Heart right ventricle (tissue), 16 donors: ENCODE data around the gene RARB. TPM values are rescaled to one million over a fixed set of nuclear protein-coding genes. Genes with fewer than 3 reads are reported as not detected.

Source experiments
- ATAC-seq, 8 donors: fragments of 200-7000 bp; cut with Tn5 transposase; one replicate each; pipeline ENCODE4 v1.9.1; 2020; ENCODE audit warnings: mild to moderate bottlenecking in 8 of 8, moderate library complexity in 8 of 8, moderate number of reproducible peaks in 1 of 8
- DNase-seq, 2 donors: peaks; one replicate each; pipeline ENCODE4 v3.0.0-alpha.2; 2020
- H3K27ac ChIP-seq, 10 donors: fragments of 200-600 bp; sonication (generic) in 2 of 10; one replicate each; pipeline versions ENCODE4 v1.5.0 to v1.8.0; 2020 to 2022; ENCODE audit warnings: mild to moderate bottlenecking in 3 of 10
- H3K27me3 ChIP-seq, 7 donors: fragments of 200-600 bp; one replicate each; pipeline ENCODE4 v1.8.0; 2021 to 2022; ENCODE audit warnings: mild to moderate bottlenecking in 2 of 7
- H3K36me3 ChIP-seq, 9 donors: fragments of 200-600 bp; sonication (generic) in 1 of 9; one replicate each; pipeline versions ENCODE4 v1.5.0 to v1.8.0; 2020 to 2022; ENCODE audit warnings: mild to moderate bottlenecking in 2 of 9
- H3K4me1 ChIP-seq, 9 donors: fragments of 200-600 bp; sonication (generic) in 1 of 9; one replicate each; pipeline versions ENCODE4 v1.5.0 to v1.8.0; 2020 to 2022; ENCODE audit warnings: mild to moderate bottlenecking in 4 of 9
- H3K4me3 ChIP-seq, 10 donors: fragments of 200-600 bp; sonication (generic) in 2 of 10; one replicate each; pipeline versions ENCODE4 v1.5.0 to v1.8.0; 2020 to 2022; ENCODE audit warnings: mild to moderate bottlenecking in 7 of 10, moderate library complexity in 2 of 10
- H3K9me3 ChIP-seq, 11 donors: fragments of 200-600 bp in 10 of 11; sonication (generic) in 2 of 11; one replicate each; pipeline versions ENCODE4 v1.5.0 to v1.8.0; 2013 to 2022; ENCODE audit warnings: mild to moderate bottlenecking in 2 of 11, control low read depth in 1 of 11, moderate library complexity in 1 of 11
- CTCF ChIP-seq, 9 donors: fragments of 200-600 bp; sonication (generic) in 2 of 9; IDR thresholded peaks; one replicate each; pipeline versions ENCODE4 v1.5.0 to v1.8.0; 2021 to 2022; ENCODE audit warnings: antibody characterized with exemption in 9 of 9, mild to moderate bottlenecking in 5 of 9, moderate library complexity in 1 of 9
- WGBS, 2 donors: extraction: QIAGEN DNeasy Blood & Tissue Kit; methylation state at CpG; one replicate each; pipeline ENCODE4 v1.1.7; 2013; ENCODE audit warnings: inconsistent platforms in 1 of 2; 5-methylcytosine and 5-hydroxymethylcytosine counted together
- intact Hi-C, 10 donors: fragments of 100-400 bp; cut with DNase I; formaldehyde crosslinking; loops; one replicate each; pipeline versions ENCODE4 v1.11.1 to v1.14.2; 2022
- polyA plus RNA-seq, 2 donors: library from polyadenylated mRNA; stranded (reverse); fragments of 200-250 nt; gene quantifications; one replicate each; pipeline ENCODE4 v1.2.3, GENCODE V29; 2013
- total RNA-seq, 10 donors: library from RNA; stranded (reverse); fragmentation: NEBNext Ultra II Directional in 3 of 10; extraction: Animal tissue kit (Norgen Biotek cat#: 25700) in 3 of 10; gene quantifications; one replicate each; pipeline versions ENCODE4 v1.2.1 to v1.2.4, GENCODE V29; 2021 to 2023
- donor health status: Arrhythmogenic right ventricular cardiomyopathy.
- donor health status: ischemic (EF 13 %, LVEDD 7.1; RV severe dilation, severe dysfunction).
- donor health status: healthy with polysubstance abuse.
- donor health status: DM: no; HTN: yes; CAD: no.
- donor health status: DM: no; HTN: no; CAD: no.
- donor health status: ischemic (EF 25% LVEDD 6.9; RV normal size, moderate dysfunction).
- donor health status: ischemic (EF 25% LVEDD 5.7; RV mildly dilated, moderate dysfunction).
- donor health status: healthy.
- donor health status: DM: yes; HTN: yes; CAD: no.
- donor health status: Ischemic cardiomyopathy.
- donor health status: ischemic (EF 35%, LVEDD 5.7; RV mildly dilated, moderate dysfunction).
- donor health status: nonischemic (EF 11% LVEDD 7.7; RV severe dilation, severe dysfunction).
- donor health status: DM: yes; HTN: yes; CAD: no.
- donor health status: PGD.
- donor health status: ischemic (EF 29% LVEDD 5.4; RV normal size, mild dysfunction).
- donor health status: nonischemic (EF 23%, LVEDD 6.1; RV moderate dilation, normal function).

Gene RARB
- total and polyA plus RNA-seq, 12 donors, result 3.6 to 23.2 (median 17.8) TPM

- ATAC-seq (no peak), DNase-seq (no peak)
- no peaks in the 10 kb centered on the region for H3K27me3 ChIP-seq
- no peaks in the 10 kb centered on the region for H3K9me3 ChIP-seq
- no peaks in the 10 kb centered on the region for H3K4me1 ChIP-seq
- H3K36me3 ChIP-seq, result peaks cover 0 to 100% (median 49%) of the 10 kb centered on the region in 9 donors
- no peak overlapping the region for H3K27ac ChIP-seq
- intact Hi-C loops, result no loop called here
- TF ChIP-seq CTCF (IDR thresholded peaks at IDR 0.05), result no peak
- H3K4me3 ChIP-seq, result no peak overlapping the region
- WGBS, 2 donors, result 97 to 99% methylated on average over 2 of the region's 2 CpGs
These were observed 193.0 kb downstream of the RARB start for GRCh38 chr3:25621087-25621486.

- DNase-seq, result no peak
- Histone ChIP-seq H3K27me3 (no peaks in the 10 kb centered on the region), H3K27ac (no peak overlapping the region), H3K9me3 (no peaks in the 10 kb centered on the region), H3K4me1 (no peaks in the 10 kb centered on the region), H3K4me3 (no peak overlapping the region), H3K36me3 (peaks cover 0 to 100% (median 59%) of the 10 kb centered on the region in 9 donors)
- WGBS, 2 donors, result 93 to 96% methylated on average over 1 of the region's 1 CpG
- ATAC-seq, result no peak
- intact Hi-C loops, result loop anchor here in 1 of 10 donors (10.0 kb wide), 1 partner anchor 103 kb away; no protein-coding TSS in a partner anchor
- no peak for TF ChIP-seq CTCF (IDR thresholded peaks at IDR 0.05)
These were observed 203.9 kb downstream of the RARB start for GRCh38 chr3:25631989-25632388.

GRCh38 chr3:25633919-25634318 is 205.9 kb downstream of the RARB start:
- ATAC-seq, result no peak
- H3K4me3 ChIP-seq, result no peak overlapping the region
- H3K27ac ChIP-seq, result no peak overlapping the region
- no peaks in the 10 kb centered on the region for H3K9me3 ChIP-seq
- H3K4me1 ChIP-seq, result no peaks in the 10 kb centered on the region
- TF ChIP-seq CTCF (IDR thresholded peaks at IDR 0.05), result no peak
- intact Hi-C loops, result loop anchor here in 1 of 10 donors (10.0 kb wide), 1 partner anchor 101 kb away; no protein-coding TSS in a partner anchor
- DNase-seq, result no peak
- 90 to 96% methylated on average over 3 of the region's 3 CpGs for WGBS, 2 donors
- H3K36me3 ChIP-seq, result peaks cover 0 to 100% (median 43%) of the 10 kb centered on the region in 9 donors
- H3K27me3 ChIP-seq, result no peaks in the 10 kb centered on the region

- no peak for TF ChIP-seq CTCF (IDR thresholded peaks at IDR 0.05)
- no peak overlapping the region for H3K4me3 ChIP-seq
- H3K9me3 ChIP-seq, result no peaks in the 10 kb centered on the region
- ATAC-seq, result no peak
- H3K27me3 ChIP-seq, result no peaks in the 10 kb centered on the region
- DNase-seq, result no peak
- no peak overlapping the region for H3K27ac ChIP-seq
- H3K4me1 ChIP-seq, result no peaks in the 10 kb centered on the region
- intact Hi-C loops, result loop anchor here in 1 of 10 donors (10.0 kb wide), 1 partner anchor 100 kb away; no protein-coding TSS in a partner anchor
- peaks cover 0 to 100% (median 35%) of the 10 kb centered on the region in 9 donors for H3K36me3 ChIP-seq
- 85% methylated on average over 3 of the region's 3 CpGs for WGBS, 2 donors
These were observed 207.0 kb downstream of the RARB start for GRCh38 chr3:25635038-25635437.

Other genes starting within 250 kb of the RARB start
- gene TOP2B, start 236.6 kb downstream of the RARB start, total RNA-seq, result 100 to 1,000 TPM in 7 of 10 donors, 10 to 100 TPM in 3; 87.4 to 126 (median 102) TPM
- gene TOP2B, start 236.6 kb downstream of the RARB start, polyA plus RNA-seq, result 10 to 100 TPM; 34.2 to 47.2 TPM